MM.1S (cell line): ENCODE results near the gene CDX1.

Experiments used
- DNase-seq: peaks from one replicate; pipeline ENCODE4 v3.0.0-alpha.2; 2015
- H2AFZ ChIP-seq: fragments of 300-600 bp; sonication (generic); 2 replicates; pipeline ENCODE4 v1.6.0; 2016; ENCODE audit warnings: antibody characterized with exemption, low read length
- H3F3A ChIP-seq: fragments of 300-600 bp; sonication (generic); 2 replicates; pipeline ENCODE4 v1.6.1; 2016; ENCODE audit warnings: mild to moderate bottlenecking, antibody characterized with exemption, low read length, moderate library complexity, mixed read lengths; ENCODE audit not compliant: insufficient read depth
- H3K27ac ChIP-seq: fragments of 300-600 bp; sonication (generic); 2 replicates; pipeline ENCODE4 v1.5.1; 2016; ENCODE audit warnings: mild to moderate bottlenecking, low read length
- H3K27me3 ChIP-seq: fragments of 300-600 bp; sonication (generic); replicated peaks from 2 replicates; pipeline ENCODE4 v1.6.0; 2016; ENCODE audit warnings: low read length; ENCODE audit not compliant: insufficient read depth
- H3K36me3 ChIP-seq: fragments of 300-600 bp; sonication (generic); replicated peaks from 2 replicates; pipeline ENCODE4 v1.6.1; 2016; ENCODE audit warnings: mild to moderate bottlenecking, low read length, mixed read lengths; ENCODE audit not compliant: insufficient read depth
- H3K4me1 ChIP-seq: fragments of 300-600 bp; sonication (generic); 2 replicates; pipeline ENCODE4 v1.6.1; 2016; ENCODE audit warnings: low read length, mixed read lengths
- H3K4me2 ChIP-seq: fragments of 300-600 bp; sonication (generic); 2 replicates; pipeline ENCODE4 v1.6.0; 2016; ENCODE audit warnings: low read depth, low read length
- H3K4me3 ChIP-seq: fragments of 300-600 bp; sonication (generic); 2 replicates; pipeline ENCODE4 v1.5.1; 2016; ENCODE audit warnings: low read length, mixed read lengths
- H3K79me2 ChIP-seq: fragments of 300-600 bp; sonication (generic); 2 replicates; pipeline ENCODE4 v1.6.1; 2016; ENCODE audit warnings: mixed run types, low read length, mixed read lengths
- H3K9ac ChIP-seq: fragments of 300-600 bp; sonication (generic); 2 replicates; pipeline ENCODE4 v1.6.1; 2016; ENCODE audit warnings: low read length, mixed read lengths
- H3K9me2 ChIP-seq: fragments of 300-600 bp; sonication (generic); replicated peaks from 2 replicates; pipeline ENCODE4 v1.6.1; 2016; ENCODE audit warnings: mild to moderate bottlenecking, low read length, mixed read lengths; ENCODE audit not compliant: insufficient read depth
- H3K9me3 ChIP-seq: fragments of 300-600 bp; sonication (generic); replicated peaks from 2 replicates; pipeline ENCODE4 v1.6.1; 2016; ENCODE audit warnings: mild to moderate bottlenecking, low read length, mixed read lengths; ENCODE audit not compliant: insufficient read depth
- H4K20me1 ChIP-seq: fragments of 300-600 bp; sonication (generic); 2 replicates; pipeline ENCODE4 v1.6.1; 2016; ENCODE audit warnings: mild to moderate bottlenecking, low read length, moderate library complexity, mixed read lengths; ENCODE audit not compliant: insufficient read depth
- EZH2 ChIP-seq: fragments of 300-600 bp; sonication (generic); optimal IDR thresholded peaks from 2 replicates; pipeline ENCODE3; 2017; ENCODE audit warnings: low read depth, mild to moderate bottlenecking, antibody characterized with exemption, low read length, mixed read lengths
- EZH2phosphoT487 ChIP-seq: fragments of 300-600 bp; sonication (generic); IDR thresholded peaks from 2 replicates; pipeline ENCODE4 v1.6.1; 2018; ENCODE audit warnings: antibody characterized with exemption, low read length
- TF ChIP-seq, protein P1 (sequence below): fragments of 300-600 bp; sonication (generic); IDR thresholded peaks from 2 replicates; pipeline ENCODE4 v1.5.1; 2016; ENCODE audit warnings: antibody characterized with exemption, low read length, mixed read lengths

Gene CDX1

DNA sequence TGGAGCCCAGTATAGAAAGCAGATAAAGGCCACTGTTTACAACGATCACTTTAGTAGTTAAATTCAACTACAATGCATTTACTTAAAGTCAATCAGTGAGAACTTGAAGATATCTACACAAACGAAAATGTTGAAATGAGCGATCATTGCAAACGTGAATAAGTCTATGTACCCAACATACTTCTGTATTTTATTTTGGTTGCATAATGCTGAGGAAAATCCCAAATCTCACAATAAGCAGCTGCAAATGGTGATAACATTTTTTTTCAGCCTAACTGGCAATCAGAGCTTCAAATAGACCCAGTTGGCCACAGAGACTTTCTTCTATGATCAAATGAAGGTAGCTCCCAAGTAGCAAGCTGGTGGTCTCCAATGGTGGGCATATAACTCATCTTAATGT is 43.0 kb upstream of the CDX1 start:
- Histone ChIP-seq H4K20me1 (no peaks in the 10 kb centered on the region), H3K4me3 (no peak overlapping the region), H2AFZ (no peak overlapping the region), H3F3A (no peaks in the 10 kb centered on the region), H3K9ac (no peak overlapping the region), H3K4me2 (no peak overlapping the region), H3K36me3 (no peaks in the 10 kb centered on the region), H3K9me3 (no peaks in the 10 kb centered on the region), H3K79me2 (no peaks in the 10 kb centered on the region), H3K27ac (no peak overlapping the region), H3K9me2 (no peaks in the 10 kb centered on the region), H3K27me3 (no peaks in the 10 kb centered on the region), H3K4me1 (no peaks in the 10 kb centered on the region)
- no peak for DNase-seq
- TF ChIP-seq EZH2 (no peak), EZH2phosphoT487 (no peak)
- TF ChIP-seq, protein P1, sequence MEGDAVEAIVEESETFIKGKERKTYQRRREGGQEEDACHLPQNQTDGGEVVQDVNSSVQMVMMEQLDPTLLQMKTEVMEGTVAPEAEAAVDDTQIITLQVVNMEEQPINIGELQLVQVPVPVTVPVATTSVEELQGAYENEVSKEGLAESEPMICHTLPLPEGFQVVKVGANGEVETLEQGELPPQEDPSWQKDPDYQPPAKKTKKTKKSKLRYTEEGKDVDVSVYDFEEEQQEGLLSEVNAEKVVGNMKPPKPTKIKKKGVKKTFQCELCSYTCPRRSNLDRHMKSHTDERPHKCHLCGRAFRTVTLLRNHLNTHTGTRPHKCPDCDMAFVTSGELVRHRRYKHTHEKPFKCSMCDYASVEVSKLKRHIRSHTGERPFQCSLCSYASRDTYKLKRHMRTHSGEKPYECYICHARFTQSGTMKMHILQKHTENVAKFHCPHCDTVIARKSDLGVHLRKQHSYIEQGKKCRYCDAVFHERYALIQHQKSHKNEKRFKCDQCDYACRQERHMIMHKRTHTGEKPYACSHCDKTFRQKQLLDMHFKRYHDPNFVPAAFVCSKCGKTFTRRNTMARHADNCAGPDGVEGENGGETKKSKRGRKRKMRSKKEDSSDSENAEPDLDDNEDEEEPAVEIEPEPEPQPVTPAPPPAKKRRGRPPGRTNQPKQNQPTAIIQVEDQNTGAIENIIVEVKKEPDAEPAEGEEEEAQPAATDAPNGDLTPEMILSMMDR = no peak

DNA sequence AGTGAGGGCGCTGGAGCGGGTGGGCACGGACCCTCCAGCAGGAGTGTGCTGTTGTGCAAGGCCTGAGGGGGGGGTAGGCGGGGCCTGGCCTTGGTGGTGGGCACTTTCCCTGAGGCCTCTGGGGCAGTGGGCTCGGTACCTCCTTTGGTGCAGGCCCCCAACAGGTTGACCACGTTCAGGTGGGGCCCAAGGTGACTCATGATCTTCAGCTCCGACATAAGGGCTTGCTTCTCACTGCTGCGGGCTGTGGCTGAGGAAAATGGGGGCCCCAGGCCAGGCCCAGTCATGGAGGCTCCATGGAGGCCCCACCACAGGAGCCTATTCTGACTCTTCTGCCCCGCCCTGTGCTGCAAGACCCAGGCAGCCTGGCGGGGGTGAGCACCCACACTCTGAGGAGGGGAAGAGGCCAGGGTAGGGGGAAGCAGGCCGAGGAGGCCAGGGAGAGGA is 42.4 kb upstream of the CDX1 start:
- Histone ChIP-seq H3K79me2 (no peaks in the 10 kb centered on the region), H3K9me3 (no peaks in the 10 kb centered on the region), H3F3A (no peaks in the 10 kb centered on the region), H3K9me2 (no peaks in the 10 kb centered on the region), H3K27ac (no peak overlapping the region), H3K27me3 (no peaks in the 10 kb centered on the region), H3K4me2 (no peak overlapping the region), H3K9ac (no peak overlapping the region), H2AFZ (no peak overlapping the region), H3K4me1 (no peaks in the 10 kb centered on the region), H3K4me3 (no peak overlapping the region), H4K20me1 (no peaks in the 10 kb centered on the region), H3K36me3 (no peaks in the 10 kb centered on the region)
- no peak for DNase-seq
- no peak for TF ChIP-seq EZH2
- TF ChIP-seq, protein P1 = no peak
- TF ChIP-seq EZH2phosphoT487 = no peak

DNA sequence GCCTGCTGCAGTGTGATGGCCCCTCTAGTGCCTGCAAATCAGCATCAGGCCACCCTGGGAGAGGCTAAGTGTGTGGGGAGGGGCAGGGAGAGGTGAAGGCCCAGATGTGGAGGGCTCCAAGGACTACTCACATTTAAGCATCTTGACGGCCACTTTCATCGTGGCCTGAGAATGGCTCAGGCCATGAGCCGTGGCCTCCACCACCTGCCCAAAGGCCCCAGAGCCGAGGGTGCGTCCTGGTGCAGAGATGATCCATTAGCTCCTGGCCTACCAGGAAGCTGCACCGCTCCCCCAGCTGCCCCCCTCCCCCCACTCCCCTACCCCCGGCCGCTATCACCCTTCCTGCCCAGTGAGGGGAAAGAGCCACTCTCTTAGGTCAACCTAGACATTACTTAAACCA is 42.0 kb upstream of the CDX1 start:
- Histone ChIP-seq H3K9me2 (no peaks in the 10 kb centered on the region), H3K4me1 (no peaks in the 10 kb centered on the region), H3K4me3 (no peak overlapping the region), H3F3A (no peaks in the 10 kb centered on the region), H3K4me2 (no peak overlapping the region), H3K36me3 (no peaks in the 10 kb centered on the region), H3K27ac (no peak overlapping the region), H3K9ac (no peak overlapping the region), H3K9me3 (no peaks in the 10 kb centered on the region), H3K27me3 (no peaks in the 10 kb centered on the region), H3K79me2 (no peaks in the 10 kb centered on the region), H4K20me1 (no peaks in the 10 kb centered on the region), H2AFZ (no peak overlapping the region)
- DNase-seq = no peak
- TF ChIP-seq, protein P1 = no peak
- TF ChIP-seq EZH2 = no peak
